ENCODE measurements around the gene CCDC63.

CCDC63 gene

GRCh38 chr12:110913119-110914056 is 66.6 kb downstream of the CCDC63 start:
- no peak overlapping the region for H3K27ac ChIP-seq
- no peak for TF ChIP-seq CTCF (conservative IDR thresholded peaks at IDR 0.05)

GRCh38 chr12:110916295-110916875 is 69.6 kb downstream of the CCDC63 start:
- H3K27ac ChIP-seq = no peak overlapping the region
- TF ChIP-seq CTCF (conservative IDR thresholded peaks at IDR 0.05) = no peak

- H3K27ac ChIP-seq = no peak overlapping the region
- TF ChIP-seq CTCF (conservative IDR thresholded peaks at IDR 0.05) = no peak
Observed at GRCh38 chr12:110917467-110917866, 70.7 kb downstream of the CCDC63 start.

GRCh38 chr12:110917961-110918360 is 71.2 kb downstream of the CCDC63 start:
- no peak for TF ChIP-seq CTCF (conservative IDR thresholded peaks at IDR 0.05)
- no peak overlapping the region for H3K27ac ChIP-seq

GRCh38 chr12:110919720-110920119 is 72.9 kb downstream of the CCDC63 start:
- TF ChIP-seq CTCF (conservative IDR thresholded peaks at IDR 0.05) = no peak

GRCh38 chr12:110920324-110920910 is 73.6 kb downstream of the CCDC63 start, which contains the start of gene MYL2:
MYL2 (minus strand) TSS chr12:110920579; CDS start chr12:110920529, 50 bp downstream.
- no peak for TF ChIP-seq CTCF (conservative IDR thresholded peaks at IDR 0.05)
- no peak within 1 kb of the TSS for H3K27ac ChIP-seq

More at GRCh38 chr12:110919720-110920119, 72.9 kb downstream of the CCDC63 start:
- H3K27ac ChIP-seq = no peak overlapping the region

GRCh38 chr12:110921262-110921661 is 74.5 kb downstream of the CCDC63 start:
- TF ChIP-seq CTCF (conservative IDR thresholded peaks at IDR 0.05) = no peak
- no peak overlapping the region for H3K27ac ChIP-seq

All from VCaP (cell line).